GM23248 (cell line): ENCODE results near the gene VANGL1.

Experiments used
- EZH2 ChIP-seq: fragments of 200-600 bp; sonication (generic); IDR thresholded peaks from 2 replicates; pipeline ENCODE4 v1.6.1; 2018; ENCODE audit warnings: antibody characterized with exemption, mild to moderate bottlenecking; ENCODE audit not compliant: insufficient read depth, poor library complexity, severe bottlenecking
- EZH2phosphoT487 ChIP-seq: fragments of 200-600 bp; sonication (generic); IDR thresholded peaks from 2 replicates; pipeline ENCODE4 v1.6.1; 2018; ENCODE audit warnings: antibody characterized with exemption, moderate library complexity, mild to moderate bottlenecking, low read depth; ENCODE audit not compliant: insufficient read depth

DNA sequence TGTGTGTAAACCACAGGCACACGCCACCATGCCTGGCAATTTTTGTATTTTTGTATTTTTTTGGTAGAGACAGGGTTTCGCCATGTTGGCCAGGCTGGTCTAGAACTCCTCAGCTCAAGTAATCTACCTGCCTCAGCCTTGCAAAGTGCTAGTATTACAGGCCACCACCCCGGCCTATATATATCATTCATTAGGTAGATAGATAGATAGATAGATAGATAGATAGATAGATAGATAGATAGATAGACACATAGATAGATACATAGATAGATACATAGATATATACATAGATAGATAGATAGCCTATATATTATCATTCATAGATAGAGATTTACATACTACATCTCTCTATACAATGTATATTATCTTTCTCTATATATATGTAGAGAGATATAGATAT is 46.0 kb downstream of the VANGL1 start:
- TF ChIP-seq EZH2, result no peak
- no peak for TF ChIP-seq EZH2phosphoT487
